Fibroblast of lung (primary cell): ENCODE results near the gene TMEM190.

Source experiments
- EZH2 ChIP-seq: IDR thresholded peaks from 2 replicates; pipeline ENCODE4 v1.5.1; 2012; ENCODE audit warnings: low read length, control low read depth, mild to moderate bottlenecking; ENCODE audit errors: missing control alignments
- TF ChIP-seq, protein P1 (sequence below), 2 donors: IDR thresholded peaks in 1 of 2; conservative IDR thresholded peaks in 1 of 2; 1 replicate in 1 of 2; 2 replicates in 1 of 2; pipeline ENCODE4 v1.5.1; 2011 to 2012; ENCODE audit warnings: low read length in 2 of 2, control low read depth in 1 of 2, inconsistent platforms in 1 of 2, low read depth in 1 of 2, mild to moderate bottlenecking in 1 of 2

DNA sequence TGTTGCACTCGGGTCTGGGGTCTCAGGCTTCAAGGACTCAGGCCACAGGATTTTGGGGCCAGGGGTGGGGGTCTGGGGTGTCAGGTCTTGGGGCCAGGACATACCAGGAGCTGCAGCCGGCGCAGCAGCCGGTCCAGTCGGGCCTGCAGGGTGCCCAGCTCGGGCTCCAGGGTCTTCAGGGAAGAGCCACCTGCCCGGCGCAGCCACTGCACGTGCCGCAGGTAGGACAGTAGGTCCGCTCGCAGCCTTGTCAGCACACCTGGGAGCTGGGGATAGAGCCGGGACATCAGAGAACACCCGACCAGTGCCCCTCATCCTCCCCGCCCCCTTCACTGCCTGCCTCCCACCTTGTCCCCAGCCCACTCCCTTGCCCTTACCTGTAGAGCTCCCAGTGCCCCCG lies 8.5 kb upstream of the TMEM190 start:
- TF ChIP-seq, protein P1, sequence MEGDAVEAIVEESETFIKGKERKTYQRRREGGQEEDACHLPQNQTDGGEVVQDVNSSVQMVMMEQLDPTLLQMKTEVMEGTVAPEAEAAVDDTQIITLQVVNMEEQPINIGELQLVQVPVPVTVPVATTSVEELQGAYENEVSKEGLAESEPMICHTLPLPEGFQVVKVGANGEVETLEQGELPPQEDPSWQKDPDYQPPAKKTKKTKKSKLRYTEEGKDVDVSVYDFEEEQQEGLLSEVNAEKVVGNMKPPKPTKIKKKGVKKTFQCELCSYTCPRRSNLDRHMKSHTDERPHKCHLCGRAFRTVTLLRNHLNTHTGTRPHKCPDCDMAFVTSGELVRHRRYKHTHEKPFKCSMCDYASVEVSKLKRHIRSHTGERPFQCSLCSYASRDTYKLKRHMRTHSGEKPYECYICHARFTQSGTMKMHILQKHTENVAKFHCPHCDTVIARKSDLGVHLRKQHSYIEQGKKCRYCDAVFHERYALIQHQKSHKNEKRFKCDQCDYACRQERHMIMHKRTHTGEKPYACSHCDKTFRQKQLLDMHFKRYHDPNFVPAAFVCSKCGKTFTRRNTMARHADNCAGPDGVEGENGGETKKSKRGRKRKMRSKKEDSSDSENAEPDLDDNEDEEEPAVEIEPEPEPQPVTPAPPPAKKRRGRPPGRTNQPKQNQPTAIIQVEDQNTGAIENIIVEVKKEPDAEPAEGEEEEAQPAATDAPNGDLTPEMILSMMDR (conservative IDR thresholded peaks at IDR 0.05 in 1 of 2, IDR thresholded peaks at IDR 0.05 in 1 of 2; ENCODE audit: low read depth in 1 of 2, low read length in 2 of 2): no peak
- TF ChIP-seq EZH2: no peak
